Stomach smooth muscle (tissue), 2 donors: ENCODE data around the gene ST3GAL3.
A peak's percentile ranks its signal among the peaks of the same experiment; 100 is the strongest.

Experiments used
- H3K27ac ChIP-seq: one replicate; pipeline ENCODE4 v1.7.0; 2013; ENCODE audit warnings: mild to moderate bottlenecking, low read length, inconsistent platforms
- H3K27me3 ChIP-seq, 2 donors: one replicate each; pipeline ENCODE4 v1.7.0; 2013; ENCODE audit warnings: low read length in 2 of 2; ENCODE audit not compliant: insufficient read depth in 2 of 2, control insufficient read depth in 1 of 2
- H3K36me3 ChIP-seq, 2 donors: one replicate each; pipeline ENCODE4 v1.7.0; 2013; ENCODE audit warnings: low read length in 2 of 2; ENCODE audit not compliant: control insufficient read depth in 2 of 2, insufficient read depth in 2 of 2
- H3K4me1 ChIP-seq: one replicate; pipeline ENCODE4 v1.7.0; 2013; ENCODE audit warnings: low read length; ENCODE audit not compliant: control insufficient read depth, insufficient read depth
- H3K4me3 ChIP-seq, 2 donors: one replicate each; pipeline ENCODE4 v1.7.0; 2013; ENCODE audit warnings: low read length in 2 of 2
- H3K9ac ChIP-seq, 2 donors: one replicate each; pipeline ENCODE4 v1.7.0; 2013; ENCODE audit warnings: low read length in 2 of 2, mild to moderate bottlenecking in 1 of 2
- H3K9me3 ChIP-seq, 2 donors: one replicate each; pipeline ENCODE4 v1.7.0; 2013; ENCODE audit warnings: low read length in 2 of 2; ENCODE audit not compliant: control insufficient read depth in 2 of 2
- donor health status: healthy.
- donor health status: Pancreatic carcinoma.

Gene ST3GAL3

GRCh38 chr1:43868741-43869067 lies 161.4 kb downstream of the ST3GAL3 start:
- Histone ChIP-seq H3K27ac (no peak overlapping the region), H3K27me3 (no peaks in the 10 kb centered on the region), H3K4me1 (peaks cover 38% of the 10 kb centered on the region), H3K9me3 (no peaks in the 10 kb centered on the region), H3K4me3 (peak overlapping the region in 1 of 2 donors; percentile 52), H3K9ac (no peak overlapping the region), H3K36me3 (no peaks in the 10 kb centered on the region)

- Histone ChIP-seq H3K9me3 (no peaks in the 10 kb centered on the region), H3K4me3 (no peak overlapping the region), H3K36me3 (no peaks in the 10 kb centered on the region), H3K9ac (no peak overlapping the region), H3K4me1 (peaks cover 30% of the 10 kb centered on the region), H3K27ac (no peak overlapping the region), H3K27me3 (no peaks in the 10 kb centered on the region)
Observed at GRCh38 chr1:43870306-43870705, 163.0 kb downstream of the ST3GAL3 start.

GRCh38 chr1:43871181-43871910 lies 164.0 kb downstream of the ST3GAL3 start:
- H3K27me3 ChIP-seq: no peaks in the 10 kb centered on the region
- H3K9ac ChIP-seq: no peak overlapping the region
- no peaks in the 10 kb centered on the region for H3K36me3 ChIP-seq
- no peak overlapping the region for H3K4me3 ChIP-seq
- H3K27ac ChIP-seq: no peak overlapping the region
- peaks cover 23% of the 10 kb centered on the region for H3K4me1 ChIP-seq
- no peaks in the 10 kb centered on the region for H3K9me3 ChIP-seq

GRCh38 chr1:43872280-43872679 lies 164.9 kb downstream of the ST3GAL3 start:
- Histone ChIP-seq H3K27me3 (no peaks in the 10 kb centered on the region), H3K4me1 (peaks cover 23% of the 10 kb centered on the region), H3K9me3 (no peaks in the 10 kb centered on the region), H3K27ac (no peak overlapping the region), H3K9ac (no peak overlapping the region), H3K4me3 (no peak overlapping the region), H3K36me3 (no peaks in the 10 kb centered on the region)

- Histone ChIP-seq H3K4me1 (peaks cover 16% of the 10 kb centered on the region), H3K4me3 (no peak overlapping the region), H3K27ac (no peak overlapping the region), H3K36me3 (no peaks in the 10 kb centered on the region), H3K9me3 (no peaks in the 10 kb centered on the region), H3K27me3 (no peaks in the 10 kb centered on the region), H3K9ac (no peak overlapping the region)
Observed at GRCh38 chr1:43873851-43874250, 166.5 kb downstream of the ST3GAL3 start.

- no peak overlapping the region for H3K9ac ChIP-seq
- peaks cover 10% of the 10 kb centered on the region for H3K4me1 ChIP-seq
- no peaks in the 10 kb centered on the region for H3K27me3 ChIP-seq
- no peaks in the 10 kb centered on the region for H3K9me3 ChIP-seq
- H3K4me3 ChIP-seq: no peak overlapping the region
- peaks cover 0 to 1% of the 10 kb centered on the region in 2 donors for H3K36me3 ChIP-seq
- H3K27ac ChIP-seq: no peak overlapping the region
Observed at GRCh38 chr1:43874716-43875115, 167.4 kb downstream of the ST3GAL3 start.

- peaks cover 8% of the 10 kb centered on the region for H3K4me1 ChIP-seq
Observed at GRCh38 chr1:43875331-43875730, 168.0 kb downstream of the ST3GAL3 start.

GRCh38 chr1:43877101-43877500 lies 169.8 kb downstream of the ST3GAL3 start:
- no peaks in the 10 kb centered on the region for H3K27me3 ChIP-seq
- H3K27ac ChIP-seq: no peak overlapping the region
- no peaks in the 10 kb centered on the region for H3K9me3 ChIP-seq
- peaks cover 0 to 6% of the 10 kb centered on the region in 2 donors for H3K36me3 ChIP-seq
- peaks cover 6% of the 10 kb centered on the region for H3K4me1 ChIP-seq
- no peak overlapping the region for H3K9ac ChIP-seq
- H3K4me3 ChIP-seq: no peak overlapping the region

More at GRCh38 chr1:43875331-43875730, 168.0 kb downstream of the ST3GAL3 start:
- peaks cover 0 to 4% of the 10 kb centered on the region in 2 donors for H3K36me3 ChIP-seq
- H3K4me3 ChIP-seq: no peak overlapping the region
- H3K9ac ChIP-seq: no peak overlapping the region
- no peaks in the 10 kb centered on the region for H3K9me3 ChIP-seq
- H3K27me3 ChIP-seq: no peaks in the 10 kb centered on the region
- no peak overlapping the region for H3K27ac ChIP-seq

GRCh38 chr1:43878440-43878839 lies 171.1 kb downstream of the ST3GAL3 start:
- no peaks in the 10 kb centered on the region for H3K9me3 ChIP-seq
- no peak overlapping the region for H3K27ac ChIP-seq
- H3K4me3 ChIP-seq: no peak overlapping the region
- H3K27me3 ChIP-seq: no peaks in the 10 kb centered on the region
- H3K9ac ChIP-seq: no peak overlapping the region
- peaks cover 0 to 6% of the 10 kb centered on the region in 2 donors for H3K36me3 ChIP-seq
- peaks cover 6% of the 10 kb centered on the region for H3K4me1 ChIP-seq

GRCh38 chr1:43878854-43879253 lies 171.5 kb downstream of the ST3GAL3 start:
- Histone ChIP-seq H3K27me3 (no peaks in the 10 kb centered on the region), H3K9me3 (no peaks in the 10 kb centered on the region), H3K4me1 (peaks cover 6% of the 10 kb centered on the region), H3K9ac (no peak overlapping the region), H3K27ac (no peak overlapping the region), H3K36me3 (peaks cover 0 to 6% of the 10 kb centered on the region in 2 donors), H3K4me3 (no peak overlapping the region)

- H3K9ac ChIP-seq: no peak overlapping the region
- peaks cover 0 to 9% of the 10 kb centered on the region in 2 donors for H3K36me3 ChIP-seq
- no peak overlapping the region for H3K27ac ChIP-seq
- peaks cover 6% of the 10 kb centered on the region for H3K4me1 ChIP-seq
- H3K4me3 ChIP-seq: no peak overlapping the region
- H3K9me3 ChIP-seq: no peaks in the 10 kb centered on the region
- H3K27me3 ChIP-seq: no peaks in the 10 kb centered on the region
Observed at GRCh38 chr1:43879414-43879813, 172.1 kb downstream of the ST3GAL3 start.
